Calu3 (cell line): ENCODE results near the gene OLIG1. TPM values are rescaled to one million over a fixed set of nuclear protein-coding genes. Genes with fewer than 3 reads are reported as not detected.

Experiments
- BruUV-seq: library from RNA; stranded (reverse); fragments of 400-500 nt; replicated peaks from 2 replicates; lab custom pipeline; 2021; lab: Mats Ljungman, UMichigan
- CTCF ChIA-PET: fragments of 300-600 bp; sonication (Branson Sonifier 250); formaldehyde crosslinking; loops from one replicate; lab custom pipeline; 2022; ENCODE audit warnings: antibody characterized with exemption; lab: Charles Lee
- DNase-seq: peaks from one replicate; pipeline ENCODE4 v3.0.0; 2022
- H3K27ac Mint-ChIP-seq: one replicate; pipeline ENCODE4 v1.8.0; 2022; ENCODE audit warnings: mixed read lengths; ENCODE audit not compliant: unreplicated experiment
- H3K27me3 Mint-ChIP-seq: one replicate; pipeline ENCODE4 v1.8.0; 2022; ENCODE audit warnings: mixed read lengths; ENCODE audit not compliant: unreplicated experiment
- H3K36me3 Mint-ChIP-seq: one replicate; pipeline ENCODE4 v1.8.0; 2022; ENCODE audit warnings: mild to moderate bottlenecking, moderate library complexity, mixed read lengths; ENCODE audit not compliant: insufficient read depth, unreplicated experiment
- H3K4me1 Mint-ChIP-seq: one replicate; pipeline ENCODE4 v1.8.0; 2022; ENCODE audit warnings: mild to moderate bottlenecking, low read depth, mixed read lengths; ENCODE audit not compliant: unreplicated experiment
- H3K4me3 Mint-ChIP-seq: one replicate; pipeline ENCODE4 v1.8.0; 2022; ENCODE audit warnings: mild to moderate bottlenecking, low read depth, moderate library complexity, mixed read lengths; ENCODE audit not compliant: unreplicated experiment
- H3K9me3 Mint-ChIP-seq: one replicate; pipeline ENCODE4 v1.8.0; 2022; ENCODE audit warnings: low read depth, mixed read lengths; ENCODE audit not compliant: unreplicated experiment
- CTCF ChIP-seq: fragments of 200-600 bp; IDR thresholded peaks from one replicate; pipeline ENCODE4 v1.8.0; 2022; ENCODE audit warnings: antibody characterized with exemption; ENCODE audit not compliant: unreplicated experiment
- intact Hi-C: fragments of 100-400 bp; cut with micrococcal nuclease; formaldehyde crosslinking; loops from one replicate; pipeline ENCODE4 v1.10.0; 2022; ENCODE audit not compliant: unreplicated experiment
- total RNA-seq: library from RNA; stranded (reverse); gene quantifications from 2 replicates; pipeline ENCODE4 v1.2.3, GENCODE V29; 2022

OLIG1 gene
- total RNA-seq, 1 experiment from 2014 or later = not detected

GRCh38 chr21:33076600-33077329 lies 6.8 kb downstream of the OLIG1 start:
- H3K27me3 Mint-ChIP-seq = peaks cover 16% of the 10 kb centered on the region
- H3K27ac Mint-ChIP-seq = no peak overlapping the region
- BruUV-seq = no TSS peak
- CTCF ChIA-PET = interaction anchor here (0.6 kb wide), 1 partner anchor 523 kb away, joined by 3 read pairs; no protein-coding TSS in a partner anchor
- H3K9me3 Mint-ChIP-seq = no peaks in the 10 kb centered on the region
- peaks cover 18% of the 10 kb centered on the region for H3K4me1 Mint-ChIP-seq
- TF ChIP-seq CTCF = no peak
- DNase-seq = no peak
- no peak overlapping the region for H3K4me3 Mint-ChIP-seq
- H3K36me3 Mint-ChIP-seq = no peaks in the 10 kb centered on the region
- intact Hi-C loops = no loop called here

- peak overlapping the region; percentile 70 for H3K27ac Mint-ChIP-seq
- H3K4me3 Mint-ChIP-seq = no peak overlapping the region
- CTCF ChIA-PET = interaction anchor here (0.6 to 0.9 kb wide), 5 partner anchors 15 to 255 kb away, joined by 3 to 4 read pairs (median 3); no protein-coding TSS in a partner anchor
- intact Hi-C loops = no loop called here
- H3K9me3 Mint-ChIP-seq = no peaks in the 10 kb centered on the region
- DNase-seq = peak; percentile 72
- H3K36me3 Mint-ChIP-seq = no peaks in the 10 kb centered on the region
- no TSS peak for BruUV-seq
- H3K4me1 Mint-ChIP-seq = peaks cover 18% of the 10 kb centered on the region
- H3K27me3 Mint-ChIP-seq = no peaks in the 10 kb centered on the region
- TF ChIP-seq CTCF = no peak
Measured at GRCh38 chr21:33078907-33079582, 9.1 kb downstream of the OLIG1 start.

GRCh38 chr21:33080376-33080775 lies 10.4 kb downstream of the OLIG1 start:
- H3K4me1 Mint-ChIP-seq = peaks cover 18% of the 10 kb centered on the region
- no peaks in the 10 kb centered on the region for H3K27me3 Mint-ChIP-seq
- intact Hi-C loops = no loop called here
- no peak overlapping the region for H3K27ac Mint-ChIP-seq
- BruUV-seq = no TSS peak
- no peak for TF ChIP-seq CTCF
- no peaks in the 10 kb centered on the region for H3K36me3 Mint-ChIP-seq
- no peak for DNase-seq
- no peaks in the 10 kb centered on the region for H3K9me3 Mint-ChIP-seq
- no peak overlapping the region for H3K4me3 Mint-ChIP-seq
- CTCF ChIA-PET = interaction anchor here (0.6 kb wide), 1 partner anchor 127 kb away, joined by 4 read pairs; no protein-coding TSS in a partner anchor

- CTCF ChIA-PET = interaction anchor here (0.6 kb wide), 1 partner anchor 127 kb away, joined by 4 read pairs; no protein-coding TSS in a partner anchor
- H3K9me3 Mint-ChIP-seq = no peaks in the 10 kb centered on the region
- BruUV-seq = no TSS peak
- no peaks in the 10 kb centered on the region for H3K27me3 Mint-ChIP-seq
- intact Hi-C loops = no loop called here
- peaks cover 18% of the 10 kb centered on the region for H3K4me1 Mint-ChIP-seq
- H3K36me3 Mint-ChIP-seq = no peaks in the 10 kb centered on the region
- no peak overlapping the region for H3K4me3 Mint-ChIP-seq
- DNase-seq = no peak
- TF ChIP-seq CTCF = no peak
- H3K27ac Mint-ChIP-seq = no peak overlapping the region
Measured at GRCh38 chr21:33080776-33081175, 10.8 kb downstream of the OLIG1 start.
